Loucy (cell line): ENCODE measurements around the gene LYPD6.

Experiments
- H2AFZ ChIP-seq: fragments of 200-600 bp; sonication (generic); 2 replicates; pipeline ENCODE4 v1.6.0; 2016; ENCODE audit warnings: antibody characterized with exemption, mild to moderate bottlenecking, low read length, moderate library complexity
- H3F3A ChIP-seq: fragments of 200-600 bp; 2 replicates; pipeline ENCODE4 v1.6.0; 2016; ENCODE audit warnings: antibody characterized with exemption, low read depth, mild to moderate bottlenecking
- H3K27me3 ChIP-seq: fragments of 200-600 bp; sonication (generic); 2 replicates; pipeline ENCODE4 v1.6.1; 2014; ENCODE audit warnings: low read length, mild to moderate bottlenecking; ENCODE audit not compliant: insufficient read depth, poor library complexity, severe bottlenecking
- H3K36me3 ChIP-seq: fragments of 200-600 bp; sonication (generic); 2 replicates; pipeline ENCODE4 v1.6.1; 2016; ENCODE audit warnings: low read length; ENCODE audit not compliant: insufficient read depth
- H3K4me1 ChIP-seq: fragments of 200-600 bp; sonication (generic); 2 replicates; pipeline ENCODE4 v1.5.1; 2014; ENCODE audit warnings: low read length, mild to moderate bottlenecking; ENCODE audit not compliant: insufficient read depth, poor library complexity, severe bottlenecking
- H3K4me2 ChIP-seq: fragments of 200-600 bp; sonication (generic); 2 replicates; pipeline ENCODE4 v1.6.0; 2014; ENCODE audit warnings: antibody characterized with exemption, low read length, low read depth, mild to moderate bottlenecking; ENCODE audit not compliant: poor library complexity, severe bottlenecking
- H3K4me3 ChIP-seq: fragments of 200-600 bp; sonication (generic); 2 replicates; pipeline ENCODE4 v1.5.1; 2014; ENCODE audit warnings: low read length, mild to moderate bottlenecking, mixed read lengths; ENCODE audit not compliant: poor library complexity, severe bottlenecking
- H3K79me2 ChIP-seq: fragments of 200-600 bp; sonication (generic); 2 replicates; pipeline ENCODE4 v1.6.1; 2014; ENCODE audit warnings: low read length; ENCODE audit not compliant: insufficient read depth
- H3K9ac ChIP-seq: fragments of 200-600 bp; sonication (generic); 2 replicates; pipeline ENCODE4 v1.6.0; 2014; ENCODE audit warnings: mild to moderate bottlenecking, low read depth, low read length, moderate library complexity; ENCODE audit not compliant: poor library complexity, severe bottlenecking
- H3K9me2 ChIP-seq: fragments of 200-600 bp; sonication (generic); replicated peaks from 2 replicates; pipeline ENCODE4 v1.6.1; 2016; ENCODE audit warnings: low read depth, low read length, mixed read lengths
- H3K9me3 ChIP-seq: fragments of 200-600 bp; sonication (generic); 2 replicates; pipeline ENCODE4 v1.6.1; 2014; ENCODE audit warnings: mild to moderate bottlenecking, antibody characterized with exemption, low read length, low read depth; ENCODE audit not compliant: insufficient read depth
- H4K20me1 ChIP-seq: fragments of 200-600 bp; sonication (generic); 2 replicates; pipeline ENCODE4 v1.6.0; 2014; ENCODE audit warnings: antibody characterized with exemption, low read length, mild to moderate bottlenecking; ENCODE audit not compliant: insufficient read depth, poor library complexity, severe bottlenecking
- EZH2phosphoT487 ChIP-seq: fragments of 200-600 bp; IDR thresholded peaks from 2 replicates; pipeline ENCODE4 v1.6.1; 2018; ENCODE audit warnings: antibody characterized with exemption, mild to moderate bottlenecking, moderate library complexity, borderline replicate concordance
- TF ChIP-seq, protein P1 (sequence below): fragments of 200-600 bp; sonication (generic); conservative IDR thresholded peaks from 2 replicates; pipeline ENCODE4 v1.5.1; 2014; ENCODE audit warnings: mild to moderate bottlenecking, antibody characterized with exemption, low read length

Gene LYPD6

GRCh38 chr2:149346272-149346671 is 15.9 kb downstream of the LYPD6 start:
- Histone ChIP-seq H3K9me3 (no peaks in the 10 kb centered on the region), H3K79me2 (no peaks in the 10 kb centered on the region), H3K9ac (no peak overlapping the region), H2AFZ (no peak overlapping the region), H3K4me3 (no peak overlapping the region), H3K4me2 (no peak overlapping the region), H3K4me1 (no peaks in the 10 kb centered on the region), H3K27me3 (no peaks in the 10 kb centered on the region), H3K36me3 (no peaks in the 10 kb centered on the region), H4K20me1 (no peaks in the 10 kb centered on the region), H3K9me2 (no peaks in the 10 kb centered on the region), H3F3A (no peaks in the 10 kb centered on the region)
- no peak for TF ChIP-seq EZH2phosphoT487
- TF ChIP-seq, protein P1, sequence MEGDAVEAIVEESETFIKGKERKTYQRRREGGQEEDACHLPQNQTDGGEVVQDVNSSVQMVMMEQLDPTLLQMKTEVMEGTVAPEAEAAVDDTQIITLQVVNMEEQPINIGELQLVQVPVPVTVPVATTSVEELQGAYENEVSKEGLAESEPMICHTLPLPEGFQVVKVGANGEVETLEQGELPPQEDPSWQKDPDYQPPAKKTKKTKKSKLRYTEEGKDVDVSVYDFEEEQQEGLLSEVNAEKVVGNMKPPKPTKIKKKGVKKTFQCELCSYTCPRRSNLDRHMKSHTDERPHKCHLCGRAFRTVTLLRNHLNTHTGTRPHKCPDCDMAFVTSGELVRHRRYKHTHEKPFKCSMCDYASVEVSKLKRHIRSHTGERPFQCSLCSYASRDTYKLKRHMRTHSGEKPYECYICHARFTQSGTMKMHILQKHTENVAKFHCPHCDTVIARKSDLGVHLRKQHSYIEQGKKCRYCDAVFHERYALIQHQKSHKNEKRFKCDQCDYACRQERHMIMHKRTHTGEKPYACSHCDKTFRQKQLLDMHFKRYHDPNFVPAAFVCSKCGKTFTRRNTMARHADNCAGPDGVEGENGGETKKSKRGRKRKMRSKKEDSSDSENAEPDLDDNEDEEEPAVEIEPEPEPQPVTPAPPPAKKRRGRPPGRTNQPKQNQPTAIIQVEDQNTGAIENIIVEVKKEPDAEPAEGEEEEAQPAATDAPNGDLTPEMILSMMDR, result no peak

GRCh38 chr2:149348291-149348690 is 17.9 kb downstream of the LYPD6 start:
- H3K79me2 ChIP-seq, result no peaks in the 10 kb centered on the region
- H3K9ac ChIP-seq, result no peak overlapping the region
- H3F3A ChIP-seq, result no peaks in the 10 kb centered on the region
- H3K4me1 ChIP-seq, result no peaks in the 10 kb centered on the region
- no peaks in the 10 kb centered on the region for H3K27me3 ChIP-seq
- TF ChIP-seq EZH2phosphoT487, result no peak
- TF ChIP-seq, protein P1, result no peak
- no peaks in the 10 kb centered on the region for H3K9me3 ChIP-seq
- H4K20me1 ChIP-seq, result no peaks in the 10 kb centered on the region
- H3K9me2 ChIP-seq, result no peaks in the 10 kb centered on the region
- H3K36me3 ChIP-seq, result no peaks in the 10 kb centered on the region
- H3K4me2 ChIP-seq, result no peak overlapping the region
- no peak overlapping the region for H3K4me3 ChIP-seq
- H2AFZ ChIP-seq, result no peak overlapping the region

- no peaks in the 10 kb centered on the region for H3K9me2 ChIP-seq
- H3K36me3 ChIP-seq, result no peaks in the 10 kb centered on the region
- H3K9ac ChIP-seq, result no peak overlapping the region
- H3F3A ChIP-seq, result no peaks in the 10 kb centered on the region
- H3K4me2 ChIP-seq, result no peak overlapping the region
- TF ChIP-seq, protein P1, result no peak
- no peak for TF ChIP-seq EZH2phosphoT487
- no peaks in the 10 kb centered on the region for H4K20me1 ChIP-seq
- H3K9me3 ChIP-seq, result no peaks in the 10 kb centered on the region
- no peak overlapping the region for H3K4me3 ChIP-seq
- no peaks in the 10 kb centered on the region for H3K4me1 ChIP-seq
- H3K79me2 ChIP-seq, result no peaks in the 10 kb centered on the region
- H3K27me3 ChIP-seq, result no peaks in the 10 kb centered on the region
- no peak overlapping the region for H2AFZ ChIP-seq
Measured at GRCh38 chr2:149353421-149353820, 23.0 kb downstream of the LYPD6 start.
